ENCODE measurements around the gene NECTIN1.

The NECTIN1 gene

DNA sequence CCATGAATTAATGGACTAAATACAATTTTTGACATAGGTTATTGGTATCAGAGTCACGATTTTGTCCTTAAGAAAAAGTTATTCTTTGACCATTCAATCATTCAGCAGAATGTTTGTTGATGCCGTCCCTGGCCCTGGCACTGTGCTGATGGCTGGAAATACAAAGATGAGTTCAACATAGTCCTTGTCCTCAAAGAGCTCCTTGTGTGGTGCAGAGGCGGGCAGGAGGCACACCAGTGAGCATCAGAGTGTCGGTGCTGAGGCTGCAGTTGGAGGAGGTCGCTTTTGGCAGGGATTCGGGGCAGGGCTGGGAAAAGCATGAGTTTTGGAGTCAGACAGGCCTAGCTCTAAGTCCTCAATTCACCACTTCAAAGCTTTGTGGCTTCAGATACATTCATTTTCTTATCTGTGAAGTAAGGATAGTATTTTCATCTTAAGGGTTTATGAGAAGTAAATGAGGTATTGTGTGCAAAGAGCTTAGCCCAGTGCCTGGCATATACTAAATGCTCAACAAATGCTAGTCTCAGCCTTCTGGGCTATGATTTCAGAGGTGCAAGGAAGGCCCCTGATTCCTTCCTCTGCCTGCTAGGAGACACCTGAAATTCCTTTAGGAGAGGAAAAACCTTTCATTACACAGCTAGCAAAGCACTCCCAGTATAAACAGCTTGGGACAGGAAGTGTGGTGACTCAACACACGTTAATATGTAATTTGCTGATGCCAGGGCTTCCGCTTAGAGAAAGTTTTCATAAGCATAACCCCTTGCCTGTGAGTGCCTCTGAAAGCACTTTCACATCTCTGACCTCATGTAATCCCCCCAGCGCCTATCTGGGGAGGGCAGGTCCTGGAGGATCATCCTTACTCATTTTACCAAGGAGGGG lies 113.8 kb downstream of the NECTIN1 start:
- Histone ChIP-seq H3K27me3 (replicated peaks; ENCODE audit: insufficient read depth, low read length) (peaks cover 72% of the 10 kb centered on the region), H3K4me2 (ENCODE audit: low read depth, low read length) (no peak overlapping the region), H3K9me2 (replicated peaks; ENCODE audit: insufficient read depth, low read length) (no peaks in the 10 kb centered on the region), H3F3A (ENCODE audit: insufficient read depth, low read length) (no peaks in the 10 kb centered on the region), H3K4me3 (ENCODE audit: low read length) (no peak overlapping the region), H4K20me1 (ENCODE audit: insufficient read depth, low read length) (no peaks in the 10 kb centered on the region), H3K9me3 (replicated peaks; ENCODE audit: insufficient read depth, low read length) (no peaks in the 10 kb centered on the region), H3K4me1 (ENCODE audit: low read length) (0 out of 2 replicates have a peak, but pooled peaks cover 3% of the 10 kb centered on the region), H3K27ac (ENCODE audit: low read length) (no peak overlapping the region), H2AFZ (ENCODE audit: low read length) (no peak overlapping the region), H3K36me3 (replicated peaks; ENCODE audit: insufficient read depth, low read length) (no peaks in the 10 kb centered on the region), H3K9ac (ENCODE audit: low read length) (no peak overlapping the region), H3K79me2 (ENCODE audit: low read length) (no peaks in the 10 kb centered on the region)
- TF ChIP-seq EZH2phosphoT487 (IDR thresholded peaks at IDR 0.05; ENCODE audit: low read length) = no peak
- TF ChIP-seq EZH2 (optimal IDR thresholded peaks at IDR 0.05; ENCODE audit: low read depth, low read length) = no peak
- TF ChIP-seq, protein P1, sequence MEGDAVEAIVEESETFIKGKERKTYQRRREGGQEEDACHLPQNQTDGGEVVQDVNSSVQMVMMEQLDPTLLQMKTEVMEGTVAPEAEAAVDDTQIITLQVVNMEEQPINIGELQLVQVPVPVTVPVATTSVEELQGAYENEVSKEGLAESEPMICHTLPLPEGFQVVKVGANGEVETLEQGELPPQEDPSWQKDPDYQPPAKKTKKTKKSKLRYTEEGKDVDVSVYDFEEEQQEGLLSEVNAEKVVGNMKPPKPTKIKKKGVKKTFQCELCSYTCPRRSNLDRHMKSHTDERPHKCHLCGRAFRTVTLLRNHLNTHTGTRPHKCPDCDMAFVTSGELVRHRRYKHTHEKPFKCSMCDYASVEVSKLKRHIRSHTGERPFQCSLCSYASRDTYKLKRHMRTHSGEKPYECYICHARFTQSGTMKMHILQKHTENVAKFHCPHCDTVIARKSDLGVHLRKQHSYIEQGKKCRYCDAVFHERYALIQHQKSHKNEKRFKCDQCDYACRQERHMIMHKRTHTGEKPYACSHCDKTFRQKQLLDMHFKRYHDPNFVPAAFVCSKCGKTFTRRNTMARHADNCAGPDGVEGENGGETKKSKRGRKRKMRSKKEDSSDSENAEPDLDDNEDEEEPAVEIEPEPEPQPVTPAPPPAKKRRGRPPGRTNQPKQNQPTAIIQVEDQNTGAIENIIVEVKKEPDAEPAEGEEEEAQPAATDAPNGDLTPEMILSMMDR (IDR thresholded peaks at IDR 0.05; ENCODE audit: low read length) = no peak
- DNase-seq = peak; percentile 8

DNA sequence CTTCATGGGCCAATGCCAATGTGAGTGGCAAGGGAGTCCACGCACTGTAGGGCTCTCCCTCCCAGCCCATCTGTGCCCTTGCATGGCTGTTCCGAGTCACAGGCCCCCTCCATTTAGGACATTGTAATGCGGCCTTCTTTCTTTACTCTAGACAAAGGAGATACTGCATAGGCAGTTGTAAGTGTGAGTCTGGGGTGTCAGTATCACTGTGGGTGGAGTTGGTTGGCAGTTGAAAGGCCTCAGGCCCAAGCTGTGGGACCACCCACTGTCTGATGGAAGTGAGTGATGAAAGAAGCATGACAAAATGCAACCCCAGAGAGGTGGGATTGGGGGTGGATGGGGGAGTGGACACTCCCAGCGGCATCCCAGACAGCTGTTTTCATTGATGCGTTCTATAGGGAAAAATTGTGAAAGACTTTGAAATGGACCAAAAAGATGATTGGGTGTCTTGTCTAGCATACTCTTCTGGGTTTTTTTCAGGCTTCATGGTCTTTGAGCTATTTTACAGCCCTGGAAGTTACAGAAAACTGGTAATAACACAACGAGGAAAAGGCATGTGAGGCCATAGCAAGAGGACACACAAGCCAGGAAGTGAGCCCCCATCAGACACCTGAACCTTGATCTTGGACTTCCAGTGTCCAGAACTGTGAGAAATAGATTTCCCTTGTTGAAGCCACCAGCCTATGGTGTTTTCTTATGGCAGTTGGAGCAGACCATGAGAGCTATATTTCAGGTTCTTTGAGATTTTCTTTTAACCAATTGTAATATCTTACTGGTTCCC lies 114.6 kb downstream of the NECTIN1 start:
- Histone ChIP-seq H2AFZ (ENCODE audit: low read length) (no peak overlapping the region), H3K4me1 (ENCODE audit: low read length) (0 out of 2 replicates have a peak, but pooled peaks cover 3% of the 10 kb centered on the region), H3K9me2 (replicated peaks; ENCODE audit: insufficient read depth, low read length) (no peaks in the 10 kb centered on the region), H3K4me3 (ENCODE audit: low read length) (no peak overlapping the region), H3K4me2 (ENCODE audit: low read depth, low read length) (no peak overlapping the region), H3K27me3 (replicated peaks; ENCODE audit: insufficient read depth, low read length) (peaks cover 66% of the 10 kb centered on the region), H3K36me3 (replicated peaks; ENCODE audit: insufficient read depth, low read length) (no peaks in the 10 kb centered on the region), H3K9me3 (replicated peaks; ENCODE audit: insufficient read depth, low read length) (no peaks in the 10 kb centered on the region), H4K20me1 (ENCODE audit: insufficient read depth, low read length) (no peaks in the 10 kb centered on the region), H3K27ac (ENCODE audit: low read length) (no peak overlapping the region), H3K79me2 (ENCODE audit: low read length) (no peaks in the 10 kb centered on the region), H3F3A (ENCODE audit: insufficient read depth, low read length) (no peaks in the 10 kb centered on the region), H3K9ac (ENCODE audit: low read length) (no peak overlapping the region)
- TF ChIP-seq EZH2 (optimal IDR thresholded peaks at IDR 0.05; ENCODE audit: low read depth, low read length) (no peak), EZH2phosphoT487 (IDR thresholded peaks at IDR 0.05; ENCODE audit: low read length) (no peak)
- TF ChIP-seq, protein P1 (IDR thresholded peaks at IDR 0.05; ENCODE audit: low read length) = no peak
- no peak for DNase-seq

DNA sequence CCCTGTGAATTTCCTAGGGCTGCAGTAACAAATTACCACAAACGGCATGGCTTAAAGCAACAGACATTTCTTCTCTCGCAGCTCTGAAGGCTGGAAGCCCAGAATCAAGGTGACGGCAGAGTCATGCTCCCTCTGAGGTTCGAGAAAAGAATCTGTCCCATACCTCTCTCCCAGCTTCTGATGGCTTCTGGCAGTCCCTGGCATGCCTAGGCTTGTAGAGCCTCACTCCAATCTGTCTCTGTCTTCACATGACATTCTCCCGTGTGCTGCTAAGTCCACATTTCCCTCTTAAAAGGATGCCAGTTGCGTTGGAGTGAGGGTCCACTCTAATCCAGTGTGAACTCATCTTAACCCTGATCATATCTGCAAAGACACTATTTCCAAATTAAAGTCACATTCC lies 116.2 kb downstream of the NECTIN1 start:
- Histone ChIP-seq H3K79me2 (ENCODE audit: low read length) (no peaks in the 10 kb centered on the region), H4K20me1 (ENCODE audit: insufficient read depth, low read length) (no peaks in the 10 kb centered on the region), H2AFZ (ENCODE audit: low read length) (no peak overlapping the region), H3K9me3 (replicated peaks; ENCODE audit: insufficient read depth, low read length) (no peaks in the 10 kb centered on the region), H3K4me2 (ENCODE audit: low read depth, low read length) (no peak overlapping the region), H3K36me3 (replicated peaks; ENCODE audit: insufficient read depth, low read length) (no peaks in the 10 kb centered on the region), H3K9me2 (replicated peaks; ENCODE audit: insufficient read depth, low read length) (no peaks in the 10 kb centered on the region), H3K4me3 (ENCODE audit: low read length) (no peak overlapping the region), H3K27ac (ENCODE audit: low read length) (no peak overlapping the region), H3F3A (ENCODE audit: insufficient read depth, low read length) (no peaks in the 10 kb centered on the region), H3K4me1 (ENCODE audit: low read length) (0 out of 2 replicates have a peak, but pooled peaks cover 3% of the 10 kb centered on the region), H3K27me3 (replicated peaks; ENCODE audit: insufficient read depth, low read length) (peaks cover 75% of the 10 kb centered on the region), H3K9ac (ENCODE audit: low read length) (no peak overlapping the region)
- no peak for DNase-seq
- TF ChIP-seq EZH2 (optimal IDR thresholded peaks at IDR 0.05; ENCODE audit: low read depth, low read length) (no peak), EZH2phosphoT487 (IDR thresholded peaks at IDR 0.05; ENCODE audit: low read length) (no peak)
- TF ChIP-seq, protein P1 (IDR thresholded peaks at IDR 0.05; ENCODE audit: low read length) = no peak

Data from MM.1S (cell line).